Activated CD4-positive, alpha-beta memory T cell treated with anti-CD3 and anti-CD28 coated beads for 36 hours (primary cell): ENCODE measurements around the gene LAGE3. TPM values are rescaled to one million over a fixed set of nuclear protein-coding genes. Genes with fewer than 3 reads are reported as not detected.

Source experiments
- CTCF ChIA-PET: fragments of 350-600 bp; sonication (Branson Sonifier 250); formaldehyde crosslinking; loops from one replicate; lab custom pipeline; 2021; ENCODE audit warnings: antibody characterized with exemption, inconsistent platforms; lab: Charles Lee
- POLR2A ChIA-PET: fragments of 350-600 bp; sonication (Branson Sonifier 250); formaldehyde crosslinking; loops from one replicate; lab custom pipeline; 2021; ENCODE audit warnings: antibody characterized with exemption; lab: Charles Lee
- DNase-seq: peaks from one replicate; pipeline ENCODE4 v3.0.0-alpha.2; 2020
- H3K27ac Mint-ChIP-seq: one replicate; pipeline ENCODE4 v1.8.0; 2021; ENCODE audit warnings: mixed read lengths
- H3K27me3 Mint-ChIP-seq: one replicate; pipeline ENCODE4 v1.8.0; 2021; ENCODE audit warnings: mixed read lengths
- H3K36me3 Mint-ChIP-seq: one replicate; pipeline ENCODE4 v1.8.0; 2021; ENCODE audit warnings: mixed read lengths
- H3K4me1 Mint-ChIP-seq: one replicate; pipeline ENCODE4 v1.8.0; 2021; ENCODE audit warnings: low read depth, mixed read lengths
- H3K4me3 Mint-ChIP-seq: one replicate; pipeline ENCODE4 v1.8.0; 2021; ENCODE audit warnings: mild to moderate bottlenecking, mixed read lengths
- H3K9me3 Mint-ChIP-seq: one replicate; pipeline ENCODE4 v1.8.0; 2021; ENCODE audit warnings: mixed read lengths
- intact Hi-C: fragments of 100-400 bp; cut with micrococcal nuclease; formaldehyde crosslinking; loops from one replicate; pipeline ENCODE4 v1.15.1; 2023
- total RNA-seq, 2 experiments: library from RNA; stranded (reverse); gene quantifications; one replicate each; pipeline ENCODE4 v1.2.3, GENCODE V29; 2021

Gene LAGE3
- total RNA-seq, 2 experiments from 2014 or later, result 45.5 to 47.7 TPM

DNA sequence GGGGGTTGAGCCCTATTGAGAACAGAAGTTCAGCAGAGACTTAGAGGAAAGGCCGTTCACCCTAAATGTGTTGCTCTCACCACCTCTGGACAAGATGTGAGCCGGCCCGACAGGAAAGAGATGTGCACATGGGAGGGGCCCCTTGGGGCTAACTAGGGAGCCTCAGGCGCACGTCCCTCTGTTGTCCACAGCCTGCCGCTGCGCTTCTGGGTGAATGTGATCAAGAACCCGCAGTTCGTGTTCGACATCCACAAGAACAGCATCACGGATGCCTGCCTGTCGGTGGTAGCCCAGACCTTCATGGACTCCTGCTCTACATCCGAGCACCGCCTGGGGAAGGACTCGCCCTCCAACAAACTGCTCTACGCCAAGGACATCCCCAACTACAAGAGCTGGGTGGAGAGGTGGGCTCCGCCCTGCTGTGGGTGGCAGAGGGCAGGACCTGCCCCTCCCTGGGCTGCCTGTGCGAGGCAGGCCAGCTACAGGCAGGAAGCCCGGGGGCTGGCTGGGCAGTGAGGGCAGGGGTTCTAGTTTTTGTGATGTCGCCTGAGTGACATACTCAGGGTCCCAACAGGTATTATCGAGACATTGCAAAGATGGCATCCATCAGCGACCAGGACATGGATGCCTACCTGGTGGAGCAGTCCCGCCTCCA is 8.0 kb downstream of the LAGE3 start:
- Mint-ChIP-seq H3K27ac (no peak overlapping the region), H3K27me3 (no peaks in the 10 kb centered on the region), H3K4me1 (peaks cover 3% of the 10 kb centered on the region), H3K4me3 (no peak overlapping the region), H3K36me3 (no peaks in the 10 kb centered on the region), H3K9me3 (no peaks in the 10 kb centered on the region)
- no peak for DNase-seq
- intact Hi-C loops, result no loop called here
- POLR2A ChIA-PET, result no interaction called here
- CTCF ChIA-PET, result no interaction called here

GRCh38 chrX:154470434-154470833 is 8.6 kb downstream of the LAGE3 start:
- H3K27ac Mint-ChIP-seq, result no peak overlapping the region
- no peaks in the 10 kb centered on the region for H3K9me3 Mint-ChIP-seq
- intact Hi-C loops, result no loop called here
- peaks cover under 1% of the 10 kb centered on the region for H3K4me1 Mint-ChIP-seq
- POLR2A ChIA-PET, result no interaction called here
- CTCF ChIA-PET, result no interaction called here
- no peak overlapping the region for H3K4me3 Mint-ChIP-seq
- DNase-seq, result no peak
- no peaks in the 10 kb centered on the region for H3K36me3 Mint-ChIP-seq
- H3K27me3 Mint-ChIP-seq, result no peaks in the 10 kb centered on the region

DNA sequence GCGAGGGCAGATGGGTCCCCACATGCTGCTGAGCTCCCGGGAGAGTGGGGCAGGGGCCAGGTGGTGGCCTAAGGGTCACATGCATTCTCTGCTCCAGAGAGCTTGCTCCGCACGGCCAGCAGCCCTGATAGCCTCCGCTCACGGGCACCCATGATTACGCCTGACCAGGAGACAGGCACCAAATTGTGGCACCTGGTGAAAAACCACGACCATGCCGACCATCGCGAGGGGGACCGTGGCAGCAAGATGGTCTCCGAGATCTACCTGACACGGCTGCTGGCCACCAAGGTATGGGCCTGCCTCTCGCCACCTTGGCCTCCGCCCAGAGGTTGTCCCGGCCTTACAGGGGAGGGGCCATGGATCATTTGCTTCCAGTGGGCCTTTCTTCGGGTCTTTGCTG is 9.2 kb downstream of the LAGE3 start:
- H3K36me3 Mint-ChIP-seq, result no peaks in the 10 kb centered on the region
- no peak overlapping the region for H3K27ac Mint-ChIP-seq
- H3K27me3 Mint-ChIP-seq, result no peaks in the 10 kb centered on the region
- no peak for DNase-seq
- POLR2A ChIA-PET, result no interaction called here
- no peak overlapping the region for H3K4me3 Mint-ChIP-seq
- no peaks in the 10 kb centered on the region for H3K9me3 Mint-ChIP-seq
- no peaks in the 10 kb centered on the region for H3K4me1 Mint-ChIP-seq
- intact Hi-C loops, result no loop called here
- CTCF ChIA-PET, result no interaction called here

- no peak for DNase-seq
- H3K27me3 Mint-ChIP-seq, result no peaks in the 10 kb centered on the region
- no peak overlapping the region for H3K4me3 Mint-ChIP-seq
- CTCF ChIA-PET, result no interaction called here
- H3K27ac Mint-ChIP-seq, result no peak overlapping the region
- no peaks in the 10 kb centered on the region for H3K9me3 Mint-ChIP-seq
- no peaks in the 10 kb centered on the region for H3K36me3 Mint-ChIP-seq
- intact Hi-C loops, result no loop called here
- no peaks in the 10 kb centered on the region for H3K4me1 Mint-ChIP-seq
- POLR2A ChIA-PET, result no interaction called here
Measured at GRCh38 chrX:154469114-154469513, 10.0 kb downstream of the LAGE3 start.

DNA sequence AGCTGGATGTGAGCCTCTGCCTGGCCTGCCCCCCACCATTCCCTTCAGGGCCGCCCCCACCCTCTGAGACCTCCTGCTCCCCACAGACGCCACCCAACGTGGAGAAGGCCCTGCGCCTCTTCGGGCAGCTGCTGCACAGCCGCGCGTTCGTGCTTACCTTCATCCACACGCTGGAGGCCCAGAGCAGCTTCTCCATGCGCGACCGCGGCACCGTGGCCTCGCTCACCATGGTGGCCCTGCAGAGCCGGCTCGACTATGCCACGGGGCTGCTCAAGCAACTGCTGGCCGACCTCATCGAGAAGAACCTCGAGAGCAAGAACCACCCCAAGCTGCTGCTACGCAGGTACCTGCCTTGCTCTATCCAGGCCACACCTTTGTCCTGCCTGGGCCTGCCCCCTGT is 10.9 kb downstream of the LAGE3 start:
- ChIA-PET CTCF (no interaction called here), POLR2A (no interaction called here)
- no peaks in the 10 kb centered on the region for H3K4me1 Mint-ChIP-seq
- no peak overlapping the region for H3K27ac Mint-ChIP-seq
- H3K9me3 Mint-ChIP-seq, result no peaks in the 10 kb centered on the region
- DNase-seq, result no peak
- H3K36me3 Mint-ChIP-seq, result no peaks in the 10 kb centered on the region
- intact Hi-C loops, result no loop called here
- no peaks in the 10 kb centered on the region for H3K27me3 Mint-ChIP-seq
- H3K4me3 Mint-ChIP-seq, result no peak overlapping the region

DNA sequence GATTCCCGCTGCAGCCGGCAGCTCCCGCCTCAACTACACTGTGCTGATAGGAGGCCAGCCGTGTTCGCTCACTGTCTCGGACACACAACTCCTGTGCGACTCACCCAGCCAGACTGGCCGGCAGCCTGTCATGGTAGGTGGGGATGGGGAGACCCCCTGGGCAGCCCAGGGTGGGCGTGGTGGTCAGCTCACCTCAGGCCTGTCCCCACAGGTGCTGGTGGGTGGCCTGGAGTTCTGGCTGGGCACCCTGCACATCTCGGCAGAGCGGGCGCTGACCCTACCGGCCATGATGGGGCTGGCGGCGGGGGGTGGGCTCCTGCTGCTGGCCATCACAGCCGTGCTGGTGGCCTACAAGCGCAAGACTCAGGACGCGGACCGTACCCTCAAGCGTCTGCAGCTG is 11.5 kb downstream of the LAGE3 start:
- POLR2A ChIA-PET, result no interaction called here
- CTCF ChIA-PET, result no interaction called here
- Mint-ChIP-seq H3K27ac (no peak overlapping the region), H3K27me3 (no peaks in the 10 kb centered on the region), H3K4me1 (no peaks in the 10 kb centered on the region), H3K9me3 (no peaks in the 10 kb centered on the region), H3K36me3 (no peaks in the 10 kb centered on the region), H3K4me3 (no peak overlapping the region)
- intact Hi-C loops, result no loop called here
- DNase-seq, result no peak

- ChIA-PET CTCF (no interaction called here), POLR2A (no interaction called here)
- Mint-ChIP-seq H3K4me3 (no peak overlapping the region), H3K36me3 (no peaks in the 10 kb centered on the region), H3K27me3 (no peaks in the 10 kb centered on the region), H3K9me3 (no peaks in the 10 kb centered on the region), H3K4me1 (no peaks in the 10 kb centered on the region), H3K27ac (no peak overlapping the region)
- DNase-seq, result no peak
- intact Hi-C loops, result no loop called here
Measured at GRCh38 chrX:154466907-154467306, 12.2 kb downstream of the LAGE3 start.

- DNase-seq, result no peak
- intact Hi-C loops, result no loop called here
- Mint-ChIP-seq H3K4me3 (no peak overlapping the region), H3K4me1 (peaks cover 2% of the 10 kb centered on the region), H3K9me3 (no peaks in the 10 kb centered on the region), H3K36me3 (peaks cover under 1% of the 10 kb centered on the region), H3K27me3 (no peaks in the 10 kb centered on the region), H3K27ac (no peak overlapping the region)
- ChIA-PET POLR2A (no interaction called here), CTCF (no interaction called here)
Measured at GRCh38 chrX:154466036-154466435, 13.0 kb downstream of the LAGE3 start.

DNA sequence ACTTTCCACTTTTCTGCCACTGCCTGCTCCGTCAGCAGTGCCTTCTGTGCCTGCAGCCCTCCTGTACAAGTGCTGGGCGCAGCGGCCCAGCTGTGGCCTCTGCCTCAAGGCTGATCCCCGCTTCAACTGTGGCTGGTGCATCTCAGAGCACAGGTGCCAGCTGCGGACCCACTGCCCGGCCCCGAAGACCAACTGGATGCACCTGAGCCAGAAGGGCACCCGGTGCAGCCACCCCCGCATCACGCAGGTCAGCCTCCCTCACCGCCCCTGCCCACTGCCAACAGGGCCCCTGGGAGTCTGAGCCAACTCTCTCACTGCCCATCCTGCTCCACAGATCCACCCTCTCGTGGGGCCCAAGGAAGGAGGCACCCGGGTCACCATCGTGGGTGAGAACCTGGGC is 13.5 kb downstream of the LAGE3 start:
- peaks cover 2% of the 10 kb centered on the region for H3K4me1 Mint-ChIP-seq
- H3K27ac Mint-ChIP-seq, result no peak overlapping the region
- intact Hi-C loops, result no loop called here
- DNase-seq, result no peak
- peaks cover 1% of the 10 kb centered on the region for H3K36me3 Mint-ChIP-seq
- no peaks in the 10 kb centered on the region for H3K27me3 Mint-ChIP-seq
- ChIA-PET POLR2A (no interaction called here), CTCF (no interaction called here)
- no peak overlapping the region for H3K4me3 Mint-ChIP-seq
- H3K9me3 Mint-ChIP-seq, result no peaks in the 10 kb centered on the region

GRCh38 chrX:154464806-154465365 is 14.2 kb downstream of the LAGE3 start:
- DNase-seq, result no peak
- intact Hi-C loops, result no loop called here
- Mint-ChIP-seq H3K27me3 (no peaks in the 10 kb centered on the region), H3K4me1 (peaks cover 2% of the 10 kb centered on the region), H3K4me3 (no peak overlapping the region), H3K27ac (no peak overlapping the region), H3K9me3 (no peaks in the 10 kb centered on the region), H3K36me3 (peaks cover 1% of the 10 kb centered on the region)
- POLR2A ChIA-PET, result no interaction called here
- CTCF ChIA-PET, result no interaction called here

GRCh38 chrX:154463611-154464220 is 15.4 kb downstream of the LAGE3 start:
- intact Hi-C loops, result no loop called here
- CTCF ChIA-PET, result no interaction called here
- DNase-seq, result no peak
- no peak overlapping the region for H3K27ac Mint-ChIP-seq
- no peak overlapping the region for H3K4me3 Mint-ChIP-seq
- peaks cover 2% of the 10 kb centered on the region for H3K4me1 Mint-ChIP-seq
- H3K36me3 Mint-ChIP-seq, result peaks cover 1% of the 10 kb centered on the region
- POLR2A ChIA-PET, result no interaction called here
- no peaks in the 10 kb centered on the region for H3K9me3 Mint-ChIP-seq
- no peaks in the 10 kb centered on the region for H3K27me3 Mint-ChIP-seq

- intact Hi-C loops, result no loop called here
- Mint-ChIP-seq H3K27ac (no peak overlapping the region), H3K27me3 (no peaks in the 10 kb centered on the region), H3K36me3 (peaks cover 1% of the 10 kb centered on the region), H3K4me1 (peaks cover 4% of the 10 kb centered on the region), H3K9me3 (no peaks in the 10 kb centered on the region), H3K4me3 (no peak overlapping the region)
- DNase-seq, result no peak
- POLR2A ChIA-PET, result no interaction called here
- CTCF ChIA-PET, result no interaction called here
Measured at GRCh38 chrX:154462396-154462795, 16.7 kb downstream of the LAGE3 start.

- no peak for DNase-seq
- ChIA-PET CTCF (no interaction called here), POLR2A (no interaction called here)
- Mint-ChIP-seq H3K27me3 (no peaks in the 10 kb centered on the region), H3K27ac (no peak overlapping the region), H3K4me3 (no peak overlapping the region), H3K4me1 (peaks cover 7% of the 10 kb centered on the region), H3K36me3 (peaks cover 1% of the 10 kb centered on the region), H3K9me3 (no peaks in the 10 kb centered on the region)
- intact Hi-C loops, result no loop called here
Measured at GRCh38 chrX:154460326-154460725, 18.8 kb downstream of the LAGE3 start.
